Prostate gland (tissue), 2 donors: Measurements from ENCODE around the gene DERL2. TPM values are rescaled to one million over a fixed set of nuclear protein-coding genes. Genes with fewer than 3 reads are reported as not detected.

Experiments used
- DNase-seq: peaks from one replicate; pipeline ENCODE4 v3.0.0-alpha.2; 2019; ENCODE audit warnings: low spot score
- H3K27ac ChIP-seq, 2 donors: fragments of 200-600 bp; sonication (generic); 2 replicates each; pipeline ENCODE4 v1.5.1; 2017 to 2019
- H3K27me3 ChIP-seq: fragments of 200-600 bp; sonication (generic); replicated peaks from 2 replicates; pipeline ENCODE4 v1.5.1; 2019; ENCODE audit not compliant: insufficient read depth
- H3K36me3 ChIP-seq, 2 donors: fragments of 200-600 bp; sonication (generic); 1 replicate in 1 of 2; 2 replicates in 1 of 2; pipeline versions ENCODE4 v1.5.1 to v1.8.1; 2017 to 2019
- H3K4me1 ChIP-seq: fragments of 200-600 bp; sonication (generic); replicated peaks from 2 replicates; pipeline ENCODE4 v1.5.1; 2019
- H3K4me3 ChIP-seq, 2 donors: fragments of 200-600 bp; sonication (generic); 2 replicates each; pipeline ENCODE4 v1.5.1; 2017 to 2019
- H3K9me3 ChIP-seq: fragments of 200-600 bp; sonication (generic); 2 replicates; pipeline ENCODE4 v1.5.1; 2017
- POLR2A ChIP-seq: fragments of 450-650 bp; IDR thresholded peaks from one replicate; pipeline ENCODE4 v1.6.1; 2016; ENCODE audit warnings: antibody characterized with exemption, mild to moderate bottlenecking
- POLR2AphosphoS5 ChIP-seq: sonication (generic); formaldehyde crosslinking; IDR thresholded peaks from one replicate; pipeline ENCODE4 v1.6.1; 2017; ENCODE audit warnings: antibody characterized with exemption
- WGBS: methylation state at CpG from one replicate; pipeline ENCODE4 v1.1.5; 2018; 5-methylcytosine and 5-hydroxymethylcytosine counted together
- intact Hi-C: fragments of 100-400 bp; cut with DNase I; formaldehyde crosslinking; loops from one replicate; pipeline ENCODE4 v1.14.2; 2022
- total RNA-seq, 2 donors: library from RNA; depleted of rRNA; stranded (reverse); fragments of >200 nt; gene quantifications; one replicate each; pipeline ENCODE4 v1.1.0, GENCODE V29; 2016
- TF ChIP-seq, protein P1 (sequence below), 4 experiments: fragments of 200-600 bp in 2 of 4; fragments of 450-650 bp in 2 of 4; sonication (generic) in 2 of 4; IDR thresholded peaks; 1 replicate in 3 of 4; 2 replicates in 1 of 4; pipeline ENCODE4 v1.5.1; 2016 to 2019; ENCODE audit warnings: antibody characterized with exemption in 4 of 4, mild to moderate bottlenecking in 2 of 4, moderate library complexity in 2 of 4

The DERL2 gene
- total RNA-seq, 2 donors from 2014 or later: 37.9 to 47.3 TPM

DNA sequence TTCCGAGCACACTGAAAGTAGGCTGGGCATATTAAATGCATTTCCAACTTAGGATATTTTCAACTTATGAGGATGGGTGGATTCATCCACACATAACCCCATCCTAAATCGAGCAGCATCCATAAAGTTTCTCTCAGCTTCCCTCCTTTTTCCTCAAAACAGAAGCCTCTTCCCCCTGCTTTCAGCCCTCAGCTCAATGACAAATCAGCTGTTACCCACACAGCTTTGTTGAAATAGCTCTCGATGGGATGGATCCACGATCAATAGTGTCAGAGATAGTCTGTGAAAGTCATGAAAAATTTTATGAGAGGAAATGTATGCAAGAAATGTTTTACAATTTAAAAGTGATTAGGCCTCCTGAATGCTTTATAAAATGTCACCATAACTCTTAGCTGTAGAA lies 19.7 kb downstream of the DERL2 start:
- TF ChIP-seq, protein P1, sequence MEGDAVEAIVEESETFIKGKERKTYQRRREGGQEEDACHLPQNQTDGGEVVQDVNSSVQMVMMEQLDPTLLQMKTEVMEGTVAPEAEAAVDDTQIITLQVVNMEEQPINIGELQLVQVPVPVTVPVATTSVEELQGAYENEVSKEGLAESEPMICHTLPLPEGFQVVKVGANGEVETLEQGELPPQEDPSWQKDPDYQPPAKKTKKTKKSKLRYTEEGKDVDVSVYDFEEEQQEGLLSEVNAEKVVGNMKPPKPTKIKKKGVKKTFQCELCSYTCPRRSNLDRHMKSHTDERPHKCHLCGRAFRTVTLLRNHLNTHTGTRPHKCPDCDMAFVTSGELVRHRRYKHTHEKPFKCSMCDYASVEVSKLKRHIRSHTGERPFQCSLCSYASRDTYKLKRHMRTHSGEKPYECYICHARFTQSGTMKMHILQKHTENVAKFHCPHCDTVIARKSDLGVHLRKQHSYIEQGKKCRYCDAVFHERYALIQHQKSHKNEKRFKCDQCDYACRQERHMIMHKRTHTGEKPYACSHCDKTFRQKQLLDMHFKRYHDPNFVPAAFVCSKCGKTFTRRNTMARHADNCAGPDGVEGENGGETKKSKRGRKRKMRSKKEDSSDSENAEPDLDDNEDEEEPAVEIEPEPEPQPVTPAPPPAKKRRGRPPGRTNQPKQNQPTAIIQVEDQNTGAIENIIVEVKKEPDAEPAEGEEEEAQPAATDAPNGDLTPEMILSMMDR (IDR thresholded peaks at IDR 0.05): no peak
- TF ChIP-seq POLR2AphosphoS5 (no peak), POLR2A (no peak)
- intact Hi-C loops: no loop called here
- H3K27me3 ChIP-seq: no peaks in the 10 kb centered on the region
- WGBS: 81% methylated on average over 4 of the region's 4 CpGs
- no peak overlapping the region for H3K27ac ChIP-seq
- no peaks in the 10 kb centered on the region for H3K36me3 ChIP-seq
- peaks cover 3% of the 10 kb centered on the region for H3K4me1 ChIP-seq
- H3K4me3 ChIP-seq: no peak overlapping the region
- no peaks in the 10 kb centered on the region for H3K9me3 ChIP-seq
- no peak for DNase-seq

DNA sequence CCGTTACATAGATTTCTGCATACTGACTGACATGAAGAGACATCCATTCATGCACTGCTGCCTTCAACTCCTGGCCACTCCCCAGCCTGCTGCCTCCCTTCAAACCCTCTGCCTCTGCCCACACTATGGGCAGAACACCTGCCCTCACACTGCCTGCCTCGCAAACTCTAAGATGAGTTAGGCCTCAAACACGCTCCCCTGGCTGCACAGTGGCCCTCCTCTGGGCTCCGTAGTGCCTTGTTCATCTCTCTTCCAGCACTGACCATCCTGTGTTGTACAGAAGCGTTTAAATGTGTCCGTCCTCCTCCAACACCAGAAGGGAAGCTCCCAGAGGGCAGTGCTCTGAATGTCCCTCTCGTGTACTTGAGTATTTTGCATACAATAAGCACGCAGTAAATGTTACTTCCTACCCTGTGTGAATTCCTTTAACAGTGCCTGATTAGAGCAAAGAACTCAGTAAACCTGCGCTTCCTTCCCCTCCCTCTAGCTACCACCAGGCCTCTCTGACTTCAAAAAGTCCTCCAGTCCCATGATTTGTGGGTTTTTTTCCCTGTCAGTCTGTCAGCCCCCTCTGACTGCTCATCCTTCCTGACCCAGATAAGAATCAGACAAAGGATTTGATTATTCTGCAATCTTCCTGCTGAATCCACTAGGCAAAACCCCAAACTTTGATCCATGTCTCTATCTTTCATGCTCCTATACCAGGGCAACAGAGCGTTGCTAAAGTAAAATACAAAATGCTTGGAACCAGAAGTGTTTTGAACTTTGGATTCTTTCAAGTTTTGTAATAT lies 21.1 kb downstream of the DERL2 start:
- Histone ChIP-seq H3K4me3 (no peak overlapping the region), H3K9me3 (no peaks in the 10 kb centered on the region), H3K36me3 (no peaks in the 10 kb centered on the region), H3K27ac (no peak overlapping the region), H3K4me1 (peaks cover 3% of the 10 kb centered on the region), H3K27me3 (no peaks in the 10 kb centered on the region)
- intact Hi-C loops: no loop called here
- DNase-seq: no peak
- 85% methylated on average over 10 of the region's 10 CpGs for WGBS
- TF ChIP-seq, protein P1 (IDR thresholded peaks at IDR 0.05): no peak
- TF ChIP-seq POLR2AphosphoS5: no peak
- no peak for TF ChIP-seq POLR2A

DNA sequence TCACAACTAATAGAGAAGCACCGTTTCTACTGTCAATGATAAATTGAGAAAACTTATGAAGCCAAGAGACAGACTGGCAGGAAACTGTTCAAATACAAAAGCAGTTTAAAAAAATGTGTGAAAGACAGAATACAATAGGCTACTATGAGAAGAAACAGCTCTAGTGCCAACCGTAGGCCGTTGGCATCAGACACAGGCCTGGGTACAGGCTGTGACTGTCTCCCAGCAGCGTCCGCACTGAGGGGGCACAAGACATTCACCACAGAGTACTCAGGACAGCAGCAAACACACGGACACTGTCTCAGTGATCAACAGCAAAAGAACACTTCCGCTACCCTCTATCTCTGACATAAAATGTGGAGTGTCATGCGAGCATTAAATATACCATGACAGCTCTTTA lies 39.2 kb downstream of the DERL2 start:
- intact Hi-C loops: no loop called here
- Histone ChIP-seq H3K9me3 (no peaks in the 10 kb centered on the region), H3K27me3 (no peaks in the 10 kb centered on the region), H3K4me1 (no peaks in the 10 kb centered on the region), H3K4me3 (no peak overlapping the region), H3K36me3 (peaks cover 0 to 6% of the 10 kb centered on the region in 2 donors), H3K27ac (no peak overlapping the region)
- 50% methylated on average over 8 of the region's 8 CpGs for WGBS
- no peak for TF ChIP-seq POLR2AphosphoS5
- no peak for DNase-seq

DNA sequence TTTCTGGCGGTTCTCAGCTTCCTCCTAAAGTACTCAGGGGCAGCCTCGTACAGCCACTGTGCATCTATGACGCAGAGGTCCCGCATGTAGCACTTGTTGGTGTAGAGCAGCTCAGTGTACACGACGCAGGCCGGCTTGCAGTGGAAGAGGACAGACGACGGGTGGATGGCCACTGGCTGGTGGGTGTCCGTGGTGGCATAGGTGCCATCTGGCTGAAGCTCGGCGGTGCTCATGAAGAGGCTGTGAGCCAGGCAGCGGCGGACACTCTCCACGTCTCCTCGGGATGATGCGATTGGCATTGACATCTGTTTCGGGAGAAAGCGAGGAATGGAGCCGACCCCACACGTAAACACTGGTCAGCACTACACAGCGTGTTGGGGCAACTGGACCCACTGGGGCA lies 41.8 kb downstream of the DERL2 start:
- WGBS: 92% methylated on average over 22 of the region's 22 CpGs
- no peak for DNase-seq
- TF ChIP-seq, protein P1 (IDR thresholded peaks at IDR 0.05): no peak
- no peak for TF ChIP-seq POLR2A
- no peak for TF ChIP-seq POLR2AphosphoS5
- Histone ChIP-seq H3K36me3 (no peaks in the 10 kb centered on the region), H3K4me1 (no peaks in the 10 kb centered on the region), H3K27me3 (no peaks in the 10 kb centered on the region), H3K9me3 (no peaks in the 10 kb centered on the region), H3K4me3 (no peak overlapping the region), H3K27ac (no peak overlapping the region)
- intact Hi-C loops: no loop called here

DNA sequence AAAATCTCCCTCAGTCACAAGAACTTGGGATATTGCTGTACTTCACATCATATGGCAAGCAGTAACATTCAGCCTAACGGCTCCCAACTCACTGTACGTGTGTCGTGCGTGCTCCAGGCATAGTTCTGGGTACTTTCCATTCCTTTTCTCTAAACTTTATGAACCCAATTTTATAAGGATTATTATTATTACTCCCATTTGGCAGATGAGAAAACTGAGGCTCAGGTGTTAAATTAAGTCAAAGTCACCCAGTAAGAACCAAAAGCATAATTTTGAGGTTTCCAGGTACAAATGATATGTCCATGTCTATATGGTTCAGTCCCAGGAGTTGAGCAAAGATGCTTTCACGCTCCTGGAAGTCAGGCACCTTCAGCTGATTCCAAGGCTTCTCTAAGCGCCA lies 42.2 kb downstream of the DERL2 start:
- H3K9me3 ChIP-seq: no peaks in the 10 kb centered on the region
- no peak for DNase-seq
- H3K27ac ChIP-seq: no peak overlapping the region
- TF ChIP-seq POLR2A: no peak
- TF ChIP-seq, protein P1 (IDR thresholded peaks at IDR 0.05): no peak
- no peaks in the 10 kb centered on the region for H3K36me3 ChIP-seq
- H3K4me3 ChIP-seq: no peak overlapping the region
- H3K27me3 ChIP-seq: no peaks in the 10 kb centered on the region
- no peaks in the 10 kb centered on the region for H3K4me1 ChIP-seq
- 90% methylated on average over 6 of the region's 6 CpGs for WGBS
- intact Hi-C loops: no loop called here
